UCSD-AML1 (cell line): ENCODE data around the gene HMGCR.

Experiments
- DNase-seq: peaks from one replicate; lab custom pipeline; 2025; ENCODE audit not compliant: unreplicated experiment; lab: John Stamatoyannopoulos, UW

HMGCR gene

DNA sequence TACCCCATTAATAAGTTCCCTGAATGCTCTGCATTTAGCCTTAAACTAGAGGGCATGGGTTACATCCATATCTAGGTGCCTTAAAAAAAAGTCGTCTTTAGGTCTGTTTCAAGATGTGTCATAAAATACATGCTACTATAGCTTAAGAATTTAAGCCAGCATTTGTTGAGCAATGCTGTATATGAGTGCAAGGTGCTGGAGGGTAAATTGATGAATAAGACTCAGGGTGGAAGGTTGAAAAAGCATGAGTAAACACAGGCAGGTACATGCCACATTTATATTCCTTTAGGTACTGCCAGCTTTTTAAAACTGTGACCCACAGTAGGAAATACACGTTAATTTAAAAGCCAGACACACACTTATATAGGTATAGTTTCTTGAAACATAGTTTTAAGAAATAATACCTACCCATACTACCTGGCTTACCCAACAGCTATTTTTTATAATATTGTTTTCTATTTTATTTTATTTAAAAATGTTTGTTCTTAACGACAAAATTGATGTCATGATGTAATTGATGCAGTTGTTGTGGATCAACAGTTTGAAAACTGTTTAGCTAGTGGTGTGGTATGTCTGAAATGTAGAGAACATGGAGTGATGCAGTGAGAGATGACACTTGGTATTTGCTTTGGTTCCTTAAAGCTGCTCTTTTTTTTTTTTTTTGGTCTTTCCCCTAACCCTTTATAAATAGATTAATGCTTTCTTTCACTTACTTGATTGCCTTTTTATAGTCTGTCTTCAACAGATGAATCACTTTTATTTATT is 3.9 kb downstream of the HMGCR start:
- DNase-seq = no peak

DNA sequence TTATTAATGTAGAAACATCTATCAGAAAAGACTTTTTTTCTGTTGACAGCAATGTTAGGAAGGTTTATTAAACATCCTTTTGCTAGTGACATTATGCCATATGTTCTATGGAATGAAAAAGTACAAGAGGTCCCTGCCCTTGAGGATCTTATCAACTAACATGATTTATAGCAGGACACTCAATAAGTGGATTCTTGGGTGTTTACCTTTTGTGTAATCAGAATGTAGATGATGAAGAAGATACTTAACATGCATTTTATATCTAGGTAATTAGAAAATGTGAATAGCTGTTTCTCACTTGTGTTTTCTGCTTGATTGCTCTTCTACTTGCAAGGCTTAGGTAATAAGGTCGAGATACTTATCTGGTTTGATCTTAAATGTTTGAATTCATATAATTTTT is 4.9 kb downstream of the HMGCR start:
- no peak for DNase-seq

DNA sequence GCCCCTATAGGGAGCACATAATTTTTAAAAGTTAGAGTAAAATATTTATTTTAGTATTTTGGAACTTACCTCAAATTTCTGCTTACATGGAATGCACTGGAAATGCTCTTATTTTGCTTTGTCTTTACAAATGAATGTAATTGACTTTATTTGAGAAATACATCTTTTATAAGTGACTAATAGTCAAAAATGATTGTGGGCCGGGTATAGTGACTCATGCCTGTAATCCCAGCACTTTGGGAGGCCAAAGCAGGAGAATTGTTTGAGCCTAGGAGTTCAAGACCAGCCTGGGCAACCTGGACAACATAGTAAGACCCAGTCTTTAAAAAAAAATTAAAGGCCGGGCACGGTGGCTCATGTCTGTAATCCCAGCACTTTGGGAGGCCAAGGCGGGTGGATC is 5.8 kb downstream of the HMGCR start:
- no peak for DNase-seq

DNA sequence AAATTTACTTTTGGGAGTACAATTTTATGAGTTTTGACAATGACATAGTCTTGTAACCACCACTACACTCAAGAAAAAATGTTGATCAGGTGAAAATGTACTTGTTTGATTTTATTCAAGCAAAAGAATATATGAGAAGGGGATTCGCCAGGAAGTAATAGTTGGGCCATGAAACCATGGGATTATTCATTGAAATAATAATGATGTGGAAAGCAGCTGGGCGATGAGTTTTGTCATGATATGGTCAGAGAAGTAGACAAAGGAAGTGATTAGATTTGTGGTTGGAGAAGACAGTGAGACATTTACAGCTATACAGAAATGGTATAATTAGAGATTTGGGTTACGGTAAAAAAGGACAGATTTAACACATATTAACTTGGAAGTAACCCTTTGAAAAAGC is 11.2 kb downstream of the HMGCR start:
- DNase-seq = no peak

DNA sequence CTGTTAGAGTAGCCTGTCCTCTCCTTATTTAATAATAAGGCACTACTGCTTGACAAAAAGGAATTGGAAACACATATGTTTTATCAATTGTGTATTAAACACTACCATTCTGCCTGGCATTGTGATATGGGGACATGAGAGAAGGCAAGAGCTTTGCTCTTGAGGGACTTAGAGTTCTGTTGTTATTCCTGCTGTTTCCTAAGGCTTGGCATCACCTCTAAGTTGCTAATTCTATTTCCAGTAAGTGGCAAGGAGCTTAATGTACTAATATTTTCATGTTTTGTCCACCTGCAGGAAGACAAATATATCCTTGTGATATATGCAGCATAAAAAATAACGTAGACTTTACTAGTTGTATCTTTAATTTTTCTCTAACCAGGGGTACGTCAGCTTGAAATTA is 12.6 kb downstream of the HMGCR start:
- DNase-seq = no peak

DNA sequence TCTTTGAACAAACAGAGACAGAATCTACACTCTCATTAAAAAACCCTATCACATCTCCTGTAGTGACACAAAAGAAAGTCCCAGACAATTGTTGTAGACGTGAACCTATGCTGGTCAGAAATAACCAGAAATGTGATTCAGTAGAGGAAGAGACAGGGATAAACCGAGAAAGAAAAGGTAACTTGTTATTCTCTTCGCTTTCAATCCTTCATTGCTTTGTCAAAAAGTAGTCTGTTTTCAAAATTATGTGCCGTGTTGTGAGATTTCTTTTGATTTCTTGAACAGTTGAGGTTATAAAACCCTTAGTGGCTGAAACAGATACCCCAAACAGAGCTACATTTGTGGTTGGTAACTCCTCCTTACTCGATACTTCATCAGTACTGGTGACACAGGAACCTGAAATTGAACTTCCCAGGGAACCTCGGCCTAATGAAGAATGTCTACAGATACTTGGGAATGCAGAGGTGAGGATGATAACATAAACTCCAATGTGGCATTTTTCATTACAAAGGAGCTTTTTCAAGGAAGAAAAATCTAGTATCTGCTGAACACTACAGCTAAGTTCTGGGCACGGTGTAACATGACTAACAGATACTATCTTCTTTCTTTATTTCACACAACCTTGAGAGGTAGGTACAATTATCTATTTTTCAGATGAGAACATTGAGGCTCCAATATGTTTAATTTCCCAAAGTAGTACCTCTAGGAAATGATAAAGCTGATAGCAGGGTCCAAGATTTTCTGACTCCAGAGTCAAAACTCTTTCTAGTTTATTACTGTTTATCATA is 14.3 kb downstream of the HMGCR start:
- DNase-seq = no peak

DNA sequence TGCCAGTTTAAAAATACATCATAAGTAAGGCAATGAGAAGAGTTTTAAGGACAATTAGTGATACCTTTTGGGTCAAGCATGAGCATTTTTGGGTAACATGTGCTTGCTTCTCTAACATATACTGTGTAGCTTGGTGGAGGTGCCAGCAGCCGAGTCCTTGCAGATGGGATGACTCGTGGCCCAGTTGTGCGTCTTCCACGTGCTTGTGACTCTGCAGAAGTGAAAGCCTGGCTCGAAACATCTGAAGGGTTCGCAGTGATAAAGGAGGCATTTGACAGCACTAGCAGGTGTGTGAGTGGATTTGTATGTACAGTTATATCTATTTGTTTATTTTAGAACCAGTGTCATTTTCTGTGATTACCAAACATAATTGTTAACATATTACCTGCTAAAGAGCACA is 18.2 kb downstream of the HMGCR start:
- no peak for DNase-seq

DNA sequence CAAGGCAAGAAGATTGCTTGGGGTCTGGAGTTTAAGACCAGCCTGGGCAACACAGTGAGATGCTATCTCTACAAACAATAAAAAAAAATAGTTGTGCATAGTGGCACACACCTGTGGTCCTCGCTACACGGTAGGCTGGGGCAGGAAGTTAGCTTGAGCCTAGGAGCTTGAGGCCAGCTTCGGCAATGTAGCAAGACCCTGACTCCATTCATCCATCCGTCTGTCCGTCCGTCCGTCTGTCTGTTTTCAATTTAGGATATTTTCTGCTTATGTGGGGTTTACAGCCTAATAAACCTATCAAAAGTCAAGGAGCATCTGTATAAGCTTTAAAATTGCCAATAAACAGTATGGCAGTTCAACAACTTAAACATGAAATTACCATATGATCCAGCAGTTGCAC is 19.7 kb downstream of the HMGCR start:
- no peak for DNase-seq

DNA sequence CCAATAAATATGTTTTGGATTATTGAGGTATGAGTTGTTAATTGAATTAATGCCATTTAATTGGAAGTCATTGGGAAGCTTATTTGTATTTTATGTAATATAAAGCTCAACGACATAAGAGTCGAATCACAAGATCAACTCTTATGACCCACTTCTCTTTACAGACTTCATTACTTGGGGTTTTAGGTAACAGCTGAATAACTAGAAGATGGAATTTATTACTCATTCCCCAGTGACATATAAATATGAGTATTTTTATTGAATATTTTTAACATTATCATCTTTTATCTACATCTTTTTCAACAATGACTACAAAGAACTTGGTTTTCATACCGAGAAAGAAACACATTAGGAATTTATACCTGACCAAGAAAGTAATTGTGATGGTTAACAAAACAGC is 21.1 kb downstream of the HMGCR start:
- DNase-seq = no peak

DNA sequence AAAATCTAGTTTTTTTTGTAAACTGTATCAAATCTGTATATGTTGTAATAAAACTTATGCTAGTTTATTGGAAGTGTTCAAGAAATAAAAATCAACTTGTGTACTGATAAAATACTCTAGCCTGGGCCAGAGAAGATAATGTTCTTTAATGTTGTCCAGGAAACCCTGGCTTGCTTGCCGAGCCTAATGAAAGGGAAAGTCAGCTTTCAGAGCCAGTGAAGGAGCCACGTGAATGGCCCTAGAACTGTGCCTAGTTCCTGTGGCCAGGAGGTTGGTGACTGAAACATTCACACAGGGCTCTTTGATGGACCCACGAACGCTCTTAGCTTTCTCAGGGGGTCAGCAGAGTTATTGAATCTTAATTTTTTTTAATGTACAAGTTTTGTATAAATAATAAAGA is 24.3 kb downstream of the HMGCR start:
- DNase-seq = no peak

DNA sequence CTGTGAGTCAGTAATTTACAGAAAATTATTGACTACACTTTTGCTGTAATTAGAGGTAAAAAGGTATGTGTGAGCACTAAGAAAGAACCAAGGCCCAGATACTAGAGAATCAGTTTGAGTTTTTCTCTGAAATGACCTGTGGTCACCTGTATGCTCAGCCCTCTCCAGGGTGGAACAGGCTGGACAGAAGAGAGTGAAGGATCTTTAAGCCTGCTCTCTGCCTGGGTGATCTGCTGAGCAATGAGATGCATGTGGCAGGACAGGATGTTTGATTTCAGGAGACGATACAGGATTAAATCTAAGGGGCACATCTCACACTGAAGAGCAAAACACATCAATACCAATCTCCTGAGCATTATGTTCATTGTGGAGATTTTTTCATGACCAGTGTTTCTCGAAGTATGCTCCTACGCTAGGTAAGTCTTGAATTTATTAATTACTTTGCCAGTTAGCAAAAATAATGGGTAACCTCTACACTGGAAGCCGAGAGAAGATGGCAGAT is 25.5 kb downstream of the HMGCR start:
- no peak for DNase-seq

DNA sequence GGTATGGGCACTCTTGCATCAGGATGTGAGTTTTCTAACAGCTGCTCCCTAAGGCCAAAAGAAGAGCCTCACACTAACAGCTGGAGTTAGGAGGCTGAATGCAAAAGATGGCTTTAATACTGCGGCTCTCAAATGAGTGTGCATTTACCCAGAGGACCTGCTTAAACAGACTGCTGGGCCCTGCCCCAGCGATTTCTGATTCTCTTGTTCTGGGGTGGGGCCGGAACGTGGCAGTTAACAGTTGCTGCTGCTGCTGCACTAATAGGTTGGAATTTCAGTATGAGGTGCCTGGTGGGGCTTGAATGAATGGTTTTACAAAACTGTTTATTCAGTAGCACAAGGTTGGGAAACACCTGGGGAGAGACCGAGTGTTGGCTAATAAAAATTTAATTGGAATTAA is 26.1 kb downstream of the HMGCR start:
- DNase-seq = no peak

DNA sequence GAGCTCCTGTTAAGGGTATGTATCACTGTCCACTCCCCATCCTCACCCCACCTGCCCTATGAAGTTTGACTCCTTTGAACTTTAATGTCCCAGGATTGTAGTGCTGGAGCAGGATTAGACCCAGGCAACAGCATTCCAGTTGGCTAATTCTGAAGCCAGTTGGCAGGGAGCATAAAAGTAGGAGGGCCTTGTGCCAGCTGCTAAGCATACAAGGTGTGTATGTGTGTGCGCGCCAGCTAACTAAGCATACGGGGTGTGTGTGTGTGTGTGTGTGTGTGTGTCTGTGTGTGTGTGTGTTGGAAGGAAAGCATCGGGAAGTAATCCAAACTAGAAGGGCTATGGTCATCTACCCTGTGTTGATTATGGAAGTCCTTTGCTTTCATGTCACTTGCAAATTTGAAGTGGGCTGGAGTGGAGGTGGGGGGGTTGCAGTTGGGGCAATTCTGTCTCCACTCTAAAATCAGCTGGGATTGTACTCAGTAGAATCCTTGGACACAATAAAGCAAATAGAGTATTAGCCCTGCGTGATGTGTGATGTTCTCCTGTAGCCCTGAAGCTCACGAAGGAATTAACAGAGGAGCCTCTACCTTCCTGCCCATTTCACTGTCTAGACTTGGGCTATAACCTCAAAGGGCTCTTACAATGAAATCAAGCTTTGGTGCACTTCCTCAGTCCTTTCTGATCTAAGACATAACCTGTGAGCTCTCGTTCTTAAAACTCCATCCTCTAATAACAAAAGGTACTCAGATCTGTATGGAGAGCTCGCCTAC is 26.9 kb downstream of the HMGCR start:
- DNase-seq = no peak

DNA sequence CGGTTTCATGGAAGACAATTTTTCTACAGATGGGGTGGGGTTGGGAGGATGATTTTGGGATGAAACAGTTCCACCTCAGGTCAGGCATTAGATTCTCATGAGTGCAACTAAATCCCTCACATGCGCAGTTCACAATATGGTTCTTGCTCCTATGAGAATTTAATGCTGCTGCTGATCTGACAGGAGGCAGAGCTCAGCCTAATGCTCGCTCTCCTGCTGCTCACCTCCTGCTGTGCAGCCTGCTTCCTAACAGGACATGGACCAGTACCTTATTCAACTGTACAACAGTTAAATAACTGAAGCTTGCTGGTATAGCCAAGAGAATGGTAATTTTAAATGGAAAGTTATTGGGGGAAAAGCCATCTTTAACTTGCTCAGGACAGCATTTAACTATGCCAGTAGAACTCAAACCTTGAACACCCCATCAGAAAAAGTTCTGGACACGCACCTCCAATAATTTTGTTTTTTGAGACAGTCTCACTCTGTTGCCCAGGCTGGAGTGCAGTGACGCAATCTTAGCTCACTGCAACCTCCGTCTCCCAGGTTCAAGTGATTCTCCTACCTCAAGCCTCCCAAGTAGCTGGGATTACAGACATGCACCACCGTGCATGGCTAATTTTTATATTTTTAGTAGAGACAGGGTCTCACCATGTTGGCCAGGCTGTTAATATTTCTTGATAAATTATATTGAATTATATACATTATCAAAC is 27.7 kb downstream of the HMGCR start:
- no peak for DNase-seq

DNA sequence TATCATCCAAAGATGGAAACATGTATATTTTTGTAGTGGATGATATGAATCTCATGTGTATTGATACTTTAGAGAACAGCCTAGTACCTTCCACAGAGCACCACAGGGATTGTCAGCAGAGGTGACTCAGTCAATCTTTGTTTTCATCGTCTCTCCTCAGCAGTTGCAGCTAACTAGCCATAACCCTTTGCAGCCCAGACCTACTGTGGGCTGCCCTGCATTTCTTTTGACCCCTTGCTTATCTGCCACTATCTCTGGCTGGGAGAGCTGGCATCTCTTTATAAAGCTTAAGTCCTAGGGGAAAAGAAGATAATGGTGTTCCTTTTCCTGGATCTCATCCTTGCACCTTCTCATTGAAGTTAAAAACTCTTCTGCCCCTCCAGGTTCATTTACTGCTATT is 28.7 kb downstream of the HMGCR start:
- no peak for DNase-seq

DNA sequence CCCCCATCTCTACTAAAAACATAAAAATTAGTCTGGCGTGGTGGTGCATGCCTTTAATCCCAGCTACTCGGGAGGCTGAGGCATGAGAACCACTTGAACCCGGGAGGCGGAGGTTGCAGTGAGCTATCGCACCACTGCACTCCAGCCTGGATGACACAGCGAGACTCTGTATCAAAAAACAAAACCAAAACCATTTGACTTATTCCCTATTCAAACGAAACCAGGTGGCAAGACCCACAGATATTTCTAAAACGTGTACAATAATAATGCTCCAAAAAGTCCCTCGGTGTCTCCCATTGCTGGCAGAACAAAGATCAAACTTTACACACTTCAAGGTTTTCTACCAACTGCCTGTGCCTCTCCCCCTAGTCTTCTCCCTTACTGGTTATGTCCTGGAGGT is 29.8 kb downstream of the HMGCR start:
- DNase-seq = no peak

DNA sequence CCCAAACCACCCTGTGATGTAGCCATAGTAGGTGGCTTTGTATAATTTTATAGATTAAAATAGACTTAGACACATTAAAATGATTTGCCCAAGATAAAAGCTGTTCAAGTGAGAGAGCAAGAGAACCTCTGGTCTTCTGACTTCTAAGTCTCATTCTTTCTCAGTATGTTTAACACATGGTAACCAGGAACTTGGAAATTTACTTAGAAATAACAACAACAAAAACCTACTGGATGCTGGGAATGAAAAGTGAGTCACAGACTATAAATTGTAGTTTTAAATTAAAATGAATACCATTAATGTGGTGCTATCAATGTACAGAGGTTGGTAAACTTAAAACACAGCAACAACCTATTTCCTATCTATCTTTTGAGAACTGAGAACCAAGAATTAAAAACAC is 30.4 kb downstream of the HMGCR start:
- no peak for DNase-seq

DNA sequence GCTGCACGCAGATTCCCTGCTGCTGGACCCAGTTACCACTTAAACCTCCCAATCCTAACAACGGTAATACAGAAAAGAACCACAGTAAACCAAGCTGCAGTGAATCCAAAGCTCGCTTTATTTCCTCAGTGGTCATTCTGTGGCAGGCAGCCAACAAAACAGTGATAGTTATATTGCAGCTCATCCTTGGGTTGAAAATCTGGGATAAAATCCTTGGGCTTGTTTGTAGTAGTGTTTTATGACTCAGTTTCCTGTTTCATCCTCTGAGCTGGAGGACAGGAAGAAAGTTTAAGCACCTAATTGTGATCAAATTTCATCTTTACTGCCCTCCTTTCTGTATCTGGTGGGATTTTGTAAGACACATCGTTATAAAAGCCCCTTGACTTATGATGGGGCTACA is 31.4 kb downstream of the HMGCR start:
- DNase-seq = no peak

DNA sequence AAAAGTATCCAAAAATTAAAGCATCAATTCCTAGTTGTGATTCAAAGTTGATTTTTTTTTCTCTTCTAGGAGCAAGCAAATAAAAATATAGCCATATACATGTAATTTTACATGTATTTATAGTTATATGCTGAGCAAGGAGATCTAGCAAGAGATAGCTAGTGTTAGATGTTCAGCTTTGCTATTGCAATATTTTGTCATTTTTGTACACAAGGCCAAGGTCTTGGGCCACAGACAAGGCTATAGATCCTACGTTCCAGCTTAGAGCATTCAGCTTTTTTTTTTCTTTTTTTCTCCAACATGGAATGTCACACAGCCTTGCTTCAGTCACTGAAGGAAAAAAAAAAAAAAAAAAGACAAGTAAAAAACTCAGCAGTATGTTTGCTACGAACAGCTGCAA is 36.8 kb downstream of the HMGCR start:
- no peak for DNase-seq

DNA sequence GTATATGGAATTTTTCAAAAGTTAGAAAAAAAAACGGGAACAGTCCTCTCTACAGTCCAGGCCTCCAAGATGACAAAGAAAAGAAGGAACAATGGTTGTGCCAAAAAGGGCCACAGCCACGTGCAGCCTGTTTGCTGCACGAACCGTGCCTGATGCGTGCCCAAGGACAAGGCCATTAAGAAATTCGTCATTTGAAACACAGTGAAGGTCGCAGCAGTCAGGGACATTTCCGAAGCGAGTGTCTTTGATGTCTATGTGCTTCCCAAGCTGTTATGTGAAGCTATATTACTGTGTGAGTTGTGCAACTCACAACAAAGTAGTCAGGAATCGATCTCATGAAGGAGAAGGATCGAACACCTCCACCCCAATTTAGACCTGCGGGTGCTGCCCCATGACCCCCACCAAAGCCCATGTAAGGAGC is 37.4 kb downstream of the HMGCR start:
- DNase-seq = no peak

DNA sequence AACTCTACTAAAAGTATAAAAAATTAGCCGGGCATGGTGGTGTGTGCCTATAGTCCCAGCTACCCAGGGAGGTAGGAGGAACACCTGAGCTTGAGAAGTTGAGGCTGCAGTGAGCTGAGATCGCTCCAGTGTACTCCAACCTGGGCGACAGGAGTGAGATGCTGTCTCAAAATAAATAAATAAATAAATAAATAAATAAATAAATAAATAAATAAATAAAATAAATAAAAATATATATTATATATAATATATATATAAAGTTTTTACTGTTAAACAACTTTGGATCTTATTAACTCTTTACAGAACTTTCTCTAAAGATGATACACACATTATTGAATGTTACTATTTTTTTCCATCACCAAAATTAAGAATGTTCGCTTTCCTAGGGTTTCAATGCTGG is 38.4 kb downstream of the HMGCR start:
- no peak for DNase-seq
